Testis (tissue), 2 donors: ENCODE results near the gene DCUN1D4.

Experiments
- CTCF ChIP-seq, 3 experiments: fragments of 450-650 bp in 2 of 3; fragments of 200-600 bp in 1 of 3; sonication (generic) in 1 of 3; IDR thresholded peaks; one replicate each; pipeline ENCODE4 v1.5.1; 2016 to 2019; ENCODE audit warnings: antibody characterized with exemption in 3 of 3, mild to moderate bottlenecking in 2 of 3, moderate library complexity in 1 of 3
- POLR2A ChIP-seq: fragments of 450-650 bp; IDR thresholded peaks from one replicate; pipeline ENCODE4 v1.6.1; 2017; ENCODE audit warnings: antibody characterized with exemption, mild to moderate bottlenecking, moderate library complexity

DNA sequence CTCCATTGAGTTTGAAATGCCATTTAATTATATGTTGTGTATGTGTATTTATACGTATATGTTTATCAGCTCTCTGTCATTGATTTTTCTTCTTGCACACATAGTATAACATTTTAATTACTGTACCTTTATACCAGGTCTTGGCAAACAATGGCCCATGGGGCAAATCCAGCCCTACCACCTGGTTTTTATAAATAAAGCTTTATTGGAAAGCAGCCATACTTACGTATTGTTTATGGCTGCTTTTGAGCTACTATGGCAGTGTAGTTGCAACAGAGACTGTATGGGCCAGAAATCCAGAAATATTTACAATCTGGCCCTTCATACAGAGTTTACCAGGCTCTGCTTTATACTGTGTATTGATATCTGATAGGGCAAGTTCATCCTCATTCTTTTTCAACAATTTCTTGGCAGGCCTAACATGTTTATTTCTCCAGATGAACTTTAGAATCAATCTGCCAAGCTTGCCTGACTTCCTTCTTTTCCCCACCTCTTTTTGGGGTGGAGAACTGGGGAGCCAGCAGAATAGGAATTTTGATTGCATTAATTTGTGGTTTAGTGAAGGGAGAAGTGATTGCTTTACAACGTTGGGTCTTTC, 15.8 kb downstream of the DCUN1D4 start:
- TF ChIP-seq CTCF (IDR thresholded peaks at IDR 0.05) (no peak), POLR2A (no peak)
